Measurements from ENCODE around the gene GADD45A. TPM values are rescaled to one million over a fixed set of nuclear protein-coding genes. Genes with fewer than 3 reads are reported as not detected.

Gene GADD45A
- total RNA-seq, result 10 to 100 TPM; 36.2 to 39.1 TPM

GRCh38 chr1:67685067-67685557 is at the start of gene GADD45A:
Gene GADD45A (plus strand): TSS chr1:67685201. CDS start chr1:67685495, 294 bp downstream.
- H3K36me3 Mint-ChIP-seq, result peaks cover 22% of the 10 kb centered on the region
- ChIA-PET CTCF (interaction anchor here (1.1 to 7.3 kb wide), 7 partner anchors 16 to 150 kb away, joined by 3 to 41 read pairs (median 6); no protein-coding TSS in a partner anchor), POLR2A (interaction anchor here (0.6 to 3.6 kb wide), 18 partner anchors 10 to 760 kb away, joined by 3 to 32 read pairs (median 4); partner anchors contain the start of genes DNAI4, MIER1 and SERBP1)
- intact Hi-C loops (cut with micrococcal nuclease), result loop anchor here (2.0 to 10.0 kb wide), 8 partner anchors 16 to 1400 kb away; no protein-coding TSS in a partner anchor
- peak within 1 kb of the TSS; percentile 96 for H3K27ac Mint-ChIP-seq
- peak; percentile 98 for DNase-seq
- H3K4me1 Mint-ChIP-seq (ENCODE audit: low read depth), result peaks cover 47% of the 10 kb centered on the region
- no peaks in the 10 kb centered on the region for H3K27me3 Mint-ChIP-seq
- no peaks in the 10 kb centered on the region for H3K9me3 Mint-ChIP-seq
- H3K4me3 Mint-ChIP-seq, result peak within 1 kb of the TSS; percentile 92

DNA sequence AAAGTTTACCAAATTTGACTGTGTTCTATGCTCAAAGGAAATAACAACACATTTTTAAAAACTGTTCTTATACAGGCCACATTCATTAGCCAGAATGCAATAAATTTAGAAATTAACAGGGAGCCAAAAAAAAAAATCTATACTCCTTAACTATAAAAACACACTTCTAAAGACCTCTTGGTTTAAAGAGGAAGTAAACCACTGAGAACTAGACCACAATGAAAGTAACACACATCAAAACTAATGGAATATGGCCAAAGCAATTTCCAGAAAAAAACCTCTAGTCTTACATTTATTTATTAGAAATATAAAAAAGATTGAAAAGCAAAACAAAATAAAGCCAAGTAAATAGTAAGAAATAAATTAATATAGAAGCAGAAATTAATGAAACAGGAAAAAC is 48.9 kb upstream of the GADD45A start:
- H3K36me3 Mint-ChIP-seq, result no peaks in the 10 kb centered on the region
- intact Hi-C loops (cut with micrococcal nuclease), result no loop called here
- no peaks in the 10 kb centered on the region for H3K9me3 Mint-ChIP-seq
- ChIA-PET CTCF (no interaction called here), POLR2A (no interaction called here)
- no peak overlapping the region for H3K27ac Mint-ChIP-seq
- peaks cover 18% of the 10 kb centered on the region for H3K4me1 Mint-ChIP-seq (ENCODE audit: low read depth)
- H3K27me3 Mint-ChIP-seq, result no peaks in the 10 kb centered on the region
- H3K4me3 Mint-ChIP-seq, result no peak overlapping the region
- no peak for DNase-seq

GRCh38 chr1:67639361-67639760 is 45.6 kb upstream of the GADD45A start:
- Mint-ChIP-seq H3K27ac (no peak overlapping the region), H3K27me3 (no peaks in the 10 kb centered on the region)
- POLR2A ChIA-PET, result no interaction called here

DNA sequence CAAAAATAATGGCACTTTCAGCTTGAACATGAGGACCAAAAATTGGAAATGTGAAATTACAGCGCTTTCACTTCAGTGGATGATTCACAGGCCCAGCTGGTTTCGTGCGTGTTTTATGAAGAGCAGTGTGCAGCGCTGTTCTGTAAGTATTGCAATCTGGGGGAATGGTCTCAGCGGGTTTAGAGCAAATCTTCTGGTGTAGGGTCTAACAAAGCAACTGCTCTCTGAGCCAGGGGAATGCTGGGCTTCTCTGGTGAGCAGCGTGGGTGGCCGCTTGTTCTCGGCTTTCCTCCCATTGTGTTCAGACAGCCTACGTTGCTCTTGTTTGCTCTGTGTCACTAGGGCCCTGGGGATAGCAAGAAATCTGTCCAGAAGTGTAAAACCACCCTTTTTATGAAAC is 42.4 kb upstream of the GADD45A start:
- Mint-ChIP-seq H3K27ac (no peak overlapping the region), H3K36me3 (no peaks in the 10 kb centered on the region), H3K27me3 (no peaks in the 10 kb centered on the region), H3K4me3 (no peak overlapping the region), H3K4me1 (ENCODE audit: low read depth) (no peaks in the 10 kb centered on the region), H3K9me3 (no peaks in the 10 kb centered on the region)
- DNase-seq, result no peak
- intact Hi-C loops (cut with micrococcal nuclease), result no loop called here
- CTCF ChIA-PET, result no interaction called here
- POLR2A ChIA-PET, result no interaction called here

More at GRCh38 chr1:67639361-67639760, 45.6 kb upstream of the GADD45A start:
- no peak for DNase-seq
- H3K9me3 Mint-ChIP-seq, result no peaks in the 10 kb centered on the region
- CTCF ChIA-PET, result no interaction called here
- no peaks in the 10 kb centered on the region for H3K36me3 Mint-ChIP-seq
- H3K4me1 Mint-ChIP-seq (ENCODE audit: low read depth), result peaks cover 16% of the 10 kb centered on the region
- intact Hi-C loops (cut with micrococcal nuclease), result no loop called here
- no peak overlapping the region for H3K4me3 Mint-ChIP-seq

- Mint-ChIP-seq H3K36me3 (no peaks in the 10 kb centered on the region), H3K9me3 (no peaks in the 10 kb centered on the region), H3K27ac (no peak overlapping the region), H3K4me1 (ENCODE audit: low read depth) (no peaks in the 10 kb centered on the region), H3K4me3 (no peak overlapping the region), H3K27me3 (no peaks in the 10 kb centered on the region)
- ChIA-PET POLR2A (no interaction called here), CTCF (interaction anchor here (1.1 kb wide), 1 partner anchor 43 kb away, joined by 3 read pairs; no protein-coding TSS in a partner anchor)
- DNase-seq, result no peak
- intact Hi-C loops (cut with micrococcal nuclease), result no loop called here
These were observed 40.4 kb upstream of the GADD45A start for GRCh38 chr1:67644566-67644965.

GRCh38 chr1:67645495-67646144 is 39.4 kb upstream of the GADD45A start:
- no peak overlapping the region for H3K4me3 Mint-ChIP-seq
- no peaks in the 10 kb centered on the region for H3K4me1 Mint-ChIP-seq (ENCODE audit: low read depth)
- DNase-seq, result no peak
- POLR2A ChIA-PET, result no interaction called here
- H3K36me3 Mint-ChIP-seq, result no peaks in the 10 kb centered on the region
- H3K27ac Mint-ChIP-seq, result no peak overlapping the region
- CTCF ChIA-PET, result no interaction called here
- H3K27me3 Mint-ChIP-seq, result no peaks in the 10 kb centered on the region
- no peaks in the 10 kb centered on the region for H3K9me3 Mint-ChIP-seq
- intact Hi-C loops (cut with micrococcal nuclease), result no loop called here

GRCh38 chr1:67646145-67647035 is 38.6 kb upstream of the GADD45A start:
- intact Hi-C loops (cut with micrococcal nuclease), result no loop called here
- Mint-ChIP-seq H3K4me1 (ENCODE audit: low read depth) (no peaks in the 10 kb centered on the region), H3K9me3 (no peaks in the 10 kb centered on the region), H3K4me3 (no peak overlapping the region), H3K27me3 (no peaks in the 10 kb centered on the region), H3K27ac (no peak overlapping the region), H3K36me3 (no peaks in the 10 kb centered on the region)
- POLR2A ChIA-PET, result no interaction called here
- DNase-seq, result peak; percentile 18
- CTCF ChIA-PET, result interaction anchor here (1.9 kb wide), 1 partner anchor 114 kb away, joined by 9 read pairs; no protein-coding TSS in a partner anchor

DNA sequence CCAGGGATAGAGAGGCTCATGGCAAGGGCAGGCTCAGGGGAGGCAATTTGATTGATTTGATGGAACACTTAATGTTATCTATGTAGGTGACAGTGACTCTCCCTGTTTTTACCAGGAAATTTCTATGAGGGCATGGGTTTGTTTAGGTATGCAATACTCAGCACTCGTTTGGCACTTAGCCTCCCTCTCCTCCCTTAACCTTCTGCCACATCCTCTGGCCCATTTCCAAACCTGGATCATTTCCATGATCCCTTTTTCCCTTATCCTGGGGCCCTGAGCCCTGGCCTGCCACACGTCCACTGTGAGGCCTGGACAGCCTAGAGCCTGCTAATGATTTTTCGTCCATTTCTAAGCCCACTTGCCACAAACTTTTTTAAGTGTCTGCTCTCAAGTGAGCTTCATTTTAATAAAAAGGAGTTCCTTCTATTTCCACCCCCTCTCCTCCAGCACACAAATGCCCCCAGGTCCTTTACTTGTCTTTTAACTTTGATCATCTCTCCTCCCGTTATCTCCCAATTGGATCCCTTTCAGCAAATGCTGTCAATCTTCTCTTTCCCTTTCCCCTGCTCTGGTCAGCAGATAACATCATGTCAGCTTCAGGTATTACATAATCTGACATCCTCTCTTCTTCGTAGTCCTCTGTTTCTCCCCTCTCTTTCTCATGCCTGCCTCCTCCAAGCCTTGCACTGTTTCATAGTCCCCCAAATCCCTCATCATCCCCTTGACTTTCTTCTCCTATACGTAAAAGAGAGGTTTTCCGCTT is 37.8 kb upstream of the GADD45A start:
- no peaks in the 10 kb centered on the region for H3K4me1 Mint-ChIP-seq (ENCODE audit: low read depth)
- CTCF ChIA-PET, result interaction anchor here (1.9 kb wide), 1 partner anchor 113 kb away, joined by 9 read pairs; no protein-coding TSS in a partner anchor
- POLR2A ChIA-PET, result no interaction called here
- intact Hi-C loops (cut with micrococcal nuclease), result no loop called here
- H3K36me3 Mint-ChIP-seq, result no peaks in the 10 kb centered on the region
- DNase-seq, result no peak
- no peaks in the 10 kb centered on the region for H3K9me3 Mint-ChIP-seq
- H3K27me3 Mint-ChIP-seq, result no peaks in the 10 kb centered on the region
- H3K4me3 Mint-ChIP-seq, result no peak overlapping the region
- no peak overlapping the region for H3K27ac Mint-ChIP-seq

DNA sequence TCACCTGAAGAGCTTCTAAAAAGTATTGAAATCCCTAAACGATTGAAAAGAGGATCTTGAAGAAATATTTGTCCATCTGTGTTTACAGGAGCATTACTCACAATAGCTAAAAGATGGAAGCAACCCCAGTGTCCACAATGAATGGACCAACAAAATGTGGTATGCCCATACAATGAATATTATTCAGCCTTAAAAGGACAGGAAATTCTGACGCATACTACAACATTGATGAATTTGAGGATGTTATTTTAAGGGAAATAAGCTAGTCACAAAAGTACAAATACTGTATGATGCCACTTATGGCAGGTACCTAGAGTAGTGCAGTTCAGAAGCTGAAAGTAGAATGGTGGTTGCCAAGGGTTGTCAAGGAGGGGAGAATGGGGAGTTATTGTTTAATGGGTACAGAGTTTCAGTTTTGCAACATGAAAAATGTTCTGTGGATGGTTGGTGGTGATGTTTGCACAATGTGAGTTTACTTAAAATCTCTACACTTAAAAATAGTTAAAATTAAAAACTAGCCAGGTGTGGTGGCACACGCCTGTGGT is 37.1 kb upstream of the GADD45A start:
- CTCF ChIA-PET, result interaction anchor here (1.9 kb wide), 1 partner anchor 113 kb away, joined by 9 read pairs; no protein-coding TSS in a partner anchor
- intact Hi-C loops (cut with micrococcal nuclease), result no loop called here
- no peaks in the 10 kb centered on the region for H3K9me3 Mint-ChIP-seq
- no peaks in the 10 kb centered on the region for H3K27me3 Mint-ChIP-seq
- DNase-seq, result no peak
- H3K4me1 Mint-ChIP-seq (ENCODE audit: low read depth), result no peaks in the 10 kb centered on the region
- no peak overlapping the region for H3K27ac Mint-ChIP-seq
- POLR2A ChIA-PET, result no interaction called here
- H3K4me3 Mint-ChIP-seq, result no peak overlapping the region
- no peaks in the 10 kb centered on the region for H3K36me3 Mint-ChIP-seq

- Mint-ChIP-seq H3K36me3 (no peaks in the 10 kb centered on the region), H3K27ac (no peak overlapping the region), H3K9me3 (no peaks in the 10 kb centered on the region), H3K4me3 (no peak overlapping the region), H3K4me1 (ENCODE audit: low read depth) (no peaks in the 10 kb centered on the region), H3K27me3 (no peaks in the 10 kb centered on the region)
- intact Hi-C loops (cut with micrococcal nuclease), result no loop called here
- ChIA-PET POLR2A (no interaction called here), CTCF (interaction anchor here (1.9 kb wide), 1 partner anchor 112 kb away, joined by 9 read pairs; no protein-coding TSS in a partner anchor)
- no peak for DNase-seq
These were observed 36.2 kb upstream of the GADD45A start for GRCh38 chr1:67648582-67649326.

- no peaks in the 10 kb centered on the region for H3K9me3 Mint-ChIP-seq
- H3K4me3 Mint-ChIP-seq, result no peak overlapping the region
- intact Hi-C loops (cut with micrococcal nuclease), result no loop called here
- no peaks in the 10 kb centered on the region for H3K27me3 Mint-ChIP-seq
- H3K36me3 Mint-ChIP-seq, result no peaks in the 10 kb centered on the region
- CTCF ChIA-PET, result no interaction called here
- H3K27ac Mint-ChIP-seq, result no peak overlapping the region
- H3K4me1 Mint-ChIP-seq (ENCODE audit: low read depth), result no peaks in the 10 kb centered on the region
- no peak for DNase-seq
- POLR2A ChIA-PET, result no interaction called here
These were observed 34.9 kb upstream of the GADD45A start for GRCh38 chr1:67650061-67650460.

Measured in activated CD4-positive, alpha-beta memory T cell treated with anti-CD3 and anti-CD28 coated beads for 36 hours (primary cell).